Daoy (cell line): ENCODE measurements around the gene MEIOB. TPM values are rescaled to one million over a fixed set of nuclear protein-coding genes. Genes with fewer than 3 reads are reported as not detected.
A peak's percentile ranks its signal among the peaks of the same experiment; 100 is the strongest.

Experiments used
- DNase-seq: peaks from one replicate; pipeline ENCODE4 v3.0.0-alpha.2; 2015; ENCODE audit warnings: low read depth
- total RNA-seq: library from RNA; depleted of rRNA; stranded (reverse); fragments of >200 nt; shearing (Covaris generic); gene quantifications from 2 replicates; pipeline ENCODE4 v1.2.3, GENCODE V29; 2014; rRNA removed

The MEIOB gene
- total RNA-seq, 1 experiment from 2014 or later = not detected

DNA sequence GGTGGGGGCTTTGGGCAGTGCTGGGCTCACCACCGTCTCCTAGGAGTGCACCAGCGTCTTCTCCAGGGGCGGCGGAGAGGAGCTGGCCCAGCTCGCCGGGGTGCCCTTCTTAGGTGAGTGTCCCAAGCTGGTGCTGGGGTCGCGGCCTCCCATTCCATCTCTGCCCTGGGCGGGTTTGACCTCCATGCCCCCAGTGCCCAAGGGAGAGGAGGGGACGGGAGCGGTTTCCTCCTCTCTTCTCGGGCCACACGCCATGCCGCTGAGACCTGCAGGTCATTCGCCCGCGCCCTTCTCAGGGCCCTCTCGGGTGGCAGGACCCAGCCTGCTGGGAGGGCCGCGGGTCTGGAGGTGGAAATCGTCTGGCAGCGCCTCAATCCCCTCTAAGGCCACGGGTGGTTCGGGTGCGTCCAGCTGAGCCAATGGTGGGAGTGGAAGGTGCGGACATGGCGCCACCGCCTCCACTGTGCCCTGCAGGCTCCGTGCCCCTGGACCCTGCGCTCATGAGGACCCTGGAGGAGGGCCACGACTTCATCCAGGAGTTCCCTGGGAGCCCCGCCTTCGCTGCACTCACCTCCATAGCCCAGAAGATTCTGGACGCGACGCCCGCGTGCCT, 83.8 kb downstream of the MEIOB start:
- peak; percentile 0 for DNase-seq

DNA sequence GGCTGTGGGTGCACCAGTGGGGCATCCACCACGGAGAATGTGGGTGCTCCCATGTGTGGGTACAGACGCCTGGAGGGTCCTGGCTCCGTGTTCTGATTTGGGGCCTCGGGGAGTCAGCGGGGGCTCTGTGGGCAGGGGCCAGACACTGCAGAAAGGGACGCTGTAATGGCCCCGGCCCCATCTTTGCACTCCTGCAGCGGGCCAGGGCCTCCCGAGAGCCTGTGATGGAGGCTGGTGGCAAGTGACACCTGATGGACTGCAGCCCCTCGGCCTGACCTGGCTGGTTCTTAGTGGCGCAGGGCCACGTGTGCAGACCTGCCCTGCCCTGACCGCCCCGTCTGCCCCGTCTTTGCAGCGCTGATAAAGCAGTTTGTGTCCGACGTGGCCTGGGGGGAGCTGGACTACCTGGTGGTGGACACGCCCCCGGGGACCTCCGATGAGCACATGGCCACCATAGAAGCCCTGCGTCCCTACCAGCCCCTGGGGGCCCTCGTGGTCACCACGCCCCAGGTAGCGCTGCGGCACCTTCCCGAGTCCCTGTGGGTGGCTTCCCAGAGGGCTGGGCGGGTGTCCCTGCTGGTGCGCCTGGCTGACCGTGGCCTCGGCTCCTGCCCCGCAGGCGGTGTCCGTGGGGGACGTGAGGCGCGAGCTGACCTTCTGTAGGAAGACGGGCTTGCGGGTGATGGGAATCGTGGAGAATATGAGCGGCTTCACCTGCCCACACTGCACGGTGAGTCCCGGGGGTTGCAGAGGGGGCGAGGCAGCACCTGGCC, 84.5 kb downstream of the MEIOB start:
- DNase-seq = peak; percentile 1

DNA sequence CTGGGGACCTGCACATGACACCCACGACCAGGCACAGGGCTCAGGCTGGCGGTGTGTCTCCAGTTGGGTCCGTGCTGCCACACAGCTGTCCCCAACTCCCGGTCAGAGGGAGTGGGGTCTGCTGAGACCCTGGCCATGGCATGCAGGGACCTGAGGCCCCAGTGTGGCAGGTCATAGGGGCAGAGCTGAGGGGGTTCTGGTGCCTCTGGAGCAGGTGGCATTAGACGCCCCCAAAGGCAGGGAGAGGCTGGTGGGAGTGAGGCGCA, 85.0 kb downstream of the MEIOB start:
- DNase-seq = peak; percentile 0

DNA sequence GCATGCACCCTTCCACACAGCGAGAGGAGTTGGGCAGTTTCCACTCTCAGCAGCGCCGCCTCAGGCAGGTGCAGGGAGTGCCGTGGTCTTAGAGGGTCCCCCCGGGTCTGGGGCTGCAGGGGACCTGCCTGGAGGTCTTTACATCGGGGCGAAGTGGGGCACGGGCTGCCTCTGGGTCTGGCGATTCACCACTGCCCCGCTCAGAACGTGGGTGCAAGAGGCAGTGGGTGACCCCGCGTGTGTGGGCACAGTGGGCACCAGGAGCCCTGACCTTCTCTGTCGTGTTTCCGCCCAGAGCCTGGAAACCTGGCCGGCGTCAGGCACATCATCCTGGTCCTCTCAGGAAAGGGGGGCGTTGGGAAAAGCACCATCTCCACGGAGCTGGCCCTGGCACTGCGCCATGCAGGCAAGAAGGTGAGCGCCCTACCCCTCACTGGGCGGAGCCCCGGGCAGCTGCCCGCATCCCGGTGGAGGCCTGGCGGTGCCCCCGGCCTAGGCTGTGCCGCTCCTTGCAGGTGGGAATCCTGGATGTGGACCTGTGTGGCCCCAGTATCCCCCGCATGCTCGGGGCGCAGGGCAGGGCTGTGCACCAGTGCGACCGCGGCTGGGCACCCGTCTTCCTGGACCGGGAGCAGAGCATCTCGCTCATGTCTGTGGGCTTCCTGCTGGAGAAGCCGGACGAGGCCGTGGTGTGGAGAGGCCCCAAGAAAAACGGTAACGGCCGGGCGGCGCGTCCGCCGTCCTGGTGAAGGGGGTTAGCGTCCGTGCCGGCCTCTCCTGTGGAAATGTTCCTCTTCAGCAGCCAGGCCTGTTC, 85.5 kb downstream of the MEIOB start:
- peak; percentile 2 for DNase-seq

DNA sequence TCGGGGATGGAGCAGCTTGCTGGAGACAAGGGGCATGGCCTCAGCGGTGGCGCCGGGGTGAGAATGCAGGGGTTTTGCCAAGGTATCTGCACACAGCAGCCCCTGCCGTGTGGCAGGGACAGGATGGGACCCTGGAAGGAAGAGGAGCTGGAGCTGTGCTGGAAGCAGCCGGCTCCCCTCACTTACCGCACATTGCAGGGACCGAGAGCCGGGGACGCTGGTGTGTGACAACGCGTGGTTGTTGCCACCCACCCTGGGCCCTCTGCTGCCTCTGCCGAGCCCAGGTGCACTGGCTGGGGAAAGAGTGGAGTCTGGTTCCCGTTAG, 86.2 kb downstream of the MEIOB start:
- DNase-seq = no peak

DNA sequence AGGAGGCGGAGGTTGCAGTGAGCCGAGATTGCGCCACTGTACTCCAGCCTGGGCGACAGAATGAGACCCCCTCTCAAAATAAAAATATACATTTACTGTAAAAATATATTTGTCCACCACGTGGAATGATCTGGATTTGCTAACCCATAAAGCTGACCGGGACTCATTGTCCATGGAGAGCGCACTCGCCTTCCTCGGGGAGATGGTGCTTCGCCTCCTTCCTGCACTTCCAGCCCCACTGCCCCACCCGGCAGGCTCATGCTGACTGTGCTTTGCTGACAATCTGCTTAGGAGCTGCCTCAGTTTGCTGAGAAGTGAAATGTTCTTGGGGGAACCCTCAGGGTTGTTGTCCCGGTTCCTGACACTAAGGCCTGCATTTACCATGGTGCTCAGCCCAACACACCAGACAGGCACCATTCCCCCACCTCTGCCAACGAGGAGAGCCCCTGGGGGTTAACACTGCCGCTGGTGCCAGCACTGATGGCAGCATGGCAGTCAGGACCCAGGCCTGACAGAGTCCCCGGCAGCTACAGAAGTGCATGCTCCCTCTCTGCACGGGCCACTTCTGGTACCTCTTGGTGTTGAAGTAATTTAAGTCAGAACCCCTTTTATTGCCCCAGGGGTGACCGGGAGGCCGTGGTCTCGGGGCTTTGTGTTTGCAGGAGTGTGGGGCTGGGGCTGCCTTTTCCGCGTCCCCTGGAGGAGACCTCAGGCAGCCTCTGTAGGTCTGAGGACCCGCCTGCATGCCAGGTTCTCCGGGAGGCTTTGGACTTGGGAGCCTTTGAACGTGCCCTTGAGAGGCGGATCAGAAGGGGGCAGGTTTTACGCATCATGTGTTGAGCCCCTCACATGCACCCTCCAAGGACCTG, 86.8 kb downstream of the MEIOB start:
- peak; percentile 0 for DNase-seq

Other genes with a start within 250 kb of the MEIOB start
- 75.4 and 121 TPM in 2 replicates for gene JPT2, start 193.9 kb downstream of the MEIOB start, total RNA-seq
- gene MAPK8IP3, start 166.0 kb downstream of the MEIOB start, total RNA-seq = 8.9 and 17.5 TPM in 2 replicates
- gene NME3, start 100.6 kb downstream of the MEIOB start, total RNA-seq = 16.5 and 28.0 TPM in 2 replicates
- gene EME2, start 99.4 kb downstream of the MEIOB start, total RNA-seq = 8.6 and 10.1 TPM in 2 replicates
- gene MRPS34, start 99.0 kb downstream of the MEIOB start, total RNA-seq = 153 and 201 TPM in 2 replicates
- 20.2 and 21.7 TPM in 2 replicates for gene SPSB3, start 89.6 kb downstream of the MEIOB start, total RNA-seq
- gene NUBP2, start 89.2 kb downstream of the MEIOB start, total RNA-seq = 75.7 and 97.2 TPM in 2 replicates
- not detected in 2 replicates for gene IGFALS, start 78.5 kb downstream of the MEIOB start, total RNA-seq
- 23.5 and 28.2 TPM in 2 replicates for gene HAGH, start 45.3 kb downstream of the MEIOB start, total RNA-seq
- gene FAHD1, start 45.0 kb downstream of the MEIOB start, total RNA-seq = 26.6 and 50.7 TPM in 2 replicates
- not detected in 2 replicates for gene HS3ST6, start 46.3 kb upstream of the MEIOB start, total RNA-seq
- gene MSRB1, start 71.0 kb upstream of the MEIOB start, total RNA-seq = 36.6 and 49.1 TPM in 2 replicates
- not detected in 2 replicates for gene RPL3L, start 82.5 kb upstream of the MEIOB start, total RNA-seq
- 147 and 156 TPM in 2 replicates for gene NDUFB10, start 87.4 kb upstream of the MEIOB start, total RNA-seq
- gene RPS2, start 92.7 kb upstream of the MEIOB start, total RNA-seq = 1,645 and 2,369 TPM in 2 replicates
- not detected in 2 replicates for gene RNF151, start 94.7 kb upstream of the MEIOB start, total RNA-seq
- gene TBL3, start 99.9 kb upstream of the MEIOB start, total RNA-seq = 49.5 and 49.6 TPM in 2 replicates
- not detected in 2 replicates for gene NOXO1, start 109.3 kb upstream of the MEIOB start, total RNA-seq
- gene GFER, start 112.0 kb upstream of the MEIOB start, total RNA-seq = 22.7 and 29.7 TPM in 2 replicates
- 0.29 TPM in 1 of 2 replicates, not detected in the other for gene SYNGR3, start 117.8 kb upstream of the MEIOB start, total RNA-seq
- gene ZNF598, start 137.7 kb upstream of the MEIOB start, total RNA-seq = 19.8 and 21.6 TPM in 2 replicates
- 0.46 and 1.5 TPM in 2 replicates for gene NPW, start 147.6 kb upstream of the MEIOB start, total RNA-seq
- 38.1 and 41.8 TPM in 2 replicates for gene NHERF2, start 154.7 kb upstream of the MEIOB start, total RNA-seq
- 29.3 and 39.4 TPM in 2 replicates for gene NTHL1, start 175.7 kb upstream of the MEIOB start, total RNA-seq
- gene TSC2, start 175.8 kb upstream of the MEIOB start, total RNA-seq = 31.4 and 34.1 TPM in 2 replicates